SK-N-SH (cell line): ENCODE data around the gene NETO2. TPM values are rescaled to one million over a fixed set of nuclear protein-coding genes. Genes with fewer than 3 reads are reported as not detected.

Source experiments
- CTCF ChIA-PET: fragments of 300-600, 350-600 bp; formaldehyde crosslinking; extraction: SDS; loops from one replicate; lab custom pipeline; 2021; lab: Yijun Ruan, JAX
- POLR2A ChIA-PET: fragments of 350-600 bp; sonication (Branson Sonifier 250); formaldehyde crosslinking; extraction: SDS; loops from one replicate; lab custom pipeline; 2020; ENCODE audit warnings: antibody characterized with exemption, inconsistent platforms; lab: Yijun Ruan, JAX
- DNase-seq: peaks from one replicate; pipeline ENCODE4 v3.0.0; 2012
- H2AFZ ChIP-seq: fragments of 200-600 bp; sonication (generic); 2 replicates; pipeline ENCODE4 v1.8.1; 2016; ENCODE audit warnings: antibody characterized with exemption, mild to moderate bottlenecking, low read depth
- H3F3A ChIP-seq: fragments of 200-600 bp; sonication (generic); replicated peaks from 2 replicates; pipeline ENCODE3; 2016; ENCODE audit warnings: antibody characterized with exemption, mild to moderate bottlenecking; ENCODE audit not compliant: insufficient read depth
- H3K27ac ChIP-seq, 2 experiments: fragments of 200-500 bp in 1 of 2; fragments of 200-600 bp in 1 of 2; sonication (Bioruptor generic) in 1 of 2; sonication (generic), shearing (Covaris generic) in 1 of 2; 2 replicates each; pipeline versions ENCODE4 v1.5.1 to v1.6.1; 2014 to 2016; ENCODE audit warnings: low read depth in 2 of 2, inconsistent platforms in 1 of 2, low read length in 1 of 2, mild to moderate bottlenecking in 1 of 2, mixed read lengths in 1 of 2
- H3K27me3 ChIP-seq: fragments of 200-600 bp; sonication (generic), shearing (Covaris generic); 2 replicates; pipeline ENCODE4 v1.6.1; 2016; ENCODE audit warnings: mixed run types; ENCODE audit not compliant: insufficient read depth
- H3K36me3 ChIP-seq, 2 experiments: fragments of 200-500 bp in 1 of 2; fragments of 200-600 bp in 1 of 2; sonication (Bioruptor generic) in 1 of 2; sonication (generic) in 1 of 2; replicated peaks in 1 of 2; 2 replicates each; pipeline versions ENCODE3 to v1.5.1; 2014 to 2016; ENCODE audit warnings: low read length in 1 of 2, mild to moderate bottlenecking in 1 of 2; ENCODE audit not compliant: insufficient read depth in 2 of 2, control insufficient read depth in 1 of 2
- H3K4me1 ChIP-seq, 2 experiments: fragments of 200-500 bp in 1 of 2; fragments of 200-600 bp in 1 of 2; sonication (Bioruptor generic) in 1 of 2; sonication (generic), shearing (Covaris generic) in 1 of 2; 2 replicates each; pipeline versions ENCODE4 v1.5.1 to v1.6.1; 2014 to 2016; ENCODE audit warnings: low read depth in 1 of 2, low read length in 1 of 2, mixed run types in 1 of 2; ENCODE audit not compliant: insufficient read depth in 2 of 2, control insufficient read depth in 1 of 2
- H3K4me2 ChIP-seq: fragments of 200-600 bp; sonication (generic), shearing (Covaris generic); 2 replicates; pipeline ENCODE4 v1.6.1; 2017; ENCODE audit warnings: mixed run types
- H3K4me3 ChIP-seq, 2 experiments: fragments of 200-500 bp in 1 of 2; fragments of 200-600 bp in 1 of 2; sonication (Bioruptor generic) in 1 of 2; sonication (generic), shearing (Covaris generic) in 1 of 2; 2 replicates each; pipeline versions ENCODE4 v1.5.1 to v1.8.1; 2014 to 2016; ENCODE audit warnings: low read depth in 2 of 2, inconsistent platforms in 1 of 2, low read length in 1 of 2, mild to moderate bottlenecking in 1 of 2, mixed read lengths in 1 of 2, moderate library complexity in 1 of 2
- H3K79me2 ChIP-seq: fragments of 200-600 bp; sonication (generic); 2 replicates; pipeline ENCODE4 v1.8.1; 2017; ENCODE audit warnings: mild to moderate bottlenecking; ENCODE audit not compliant: insufficient read depth
- H3K9ac ChIP-seq: fragments of 200-600 bp; sonication (generic); 2 replicates; pipeline ENCODE4 v1.6.1; 2017; ENCODE audit warnings: mixed run types
- H3K9me2 ChIP-seq: fragments of 200-600 bp; sonication (generic); 2 replicates; pipeline ENCODE4 v1.6.1; 2017; ENCODE audit warnings: mixed run types
- H3K9me3 ChIP-seq: fragments of 200-600 bp; sonication (generic); 2 replicates; pipeline ENCODE4 v1.6.1; 2017; ENCODE audit warnings: mixed run types, mild to moderate bottlenecking, moderate library complexity
- H4K20me1 ChIP-seq: fragments of 200-600 bp; sonication (generic); 2 replicates; pipeline ENCODE4 v1.6.1; 2017; ENCODE audit warnings: mild to moderate bottlenecking, mixed run types; ENCODE audit not compliant: insufficient read depth
- CHD2 ChIP-seq: fragments of 150-350 bp; IDR thresholded peaks from 2 replicates; pipeline ENCODE4 v1.6.1; 2018; ENCODE audit warnings: low read length; ENCODE audit not compliant: partially characterized antibody
- EP300 ChIP-seq, 2 experiments: IDR thresholded peaks; 2 replicates each; pipeline versions ENCODE4 v1.4.0 to v1.6.1; 2012; ENCODE audit warnings: borderline replicate concordance in 1 of 2, low read depth in 1 of 2, low read length in 1 of 2
- EZH2phosphoT487 ChIP-seq: fragments of 200-600 bp; sonication (generic); IDR thresholded peaks from 2 replicates; pipeline ENCODE4 v1.6.1; 2017; ENCODE audit warnings: low read depth, mixed run types, mild to moderate bottlenecking, antibody characterized with exemption, moderate library complexity, borderline replicate concordance
- FOSL2 ChIP-seq: IDR thresholded peaks from 2 replicates; pipeline ENCODE4 v1.4.0; 2012; ENCODE audit warnings: low read depth, mild to moderate bottlenecking, moderate library complexity, borderline replicate concordance
- GATA2 ChIP-seq: sonication (generic); formaldehyde crosslinking; IDR thresholded peaks from 2 replicates; pipeline ENCODE4 v1.5.0; 2020; ENCODE audit warnings: mild to moderate bottlenecking, missing genetic modification reagents
- JUND ChIP-seq: IDR thresholded peaks from 2 replicates; pipeline ENCODE4 v1.4.0; 2012
- MEF2A ChIP-seq: IDR thresholded peaks from 2 replicates; pipeline ENCODE4 v1.4.0; 2012; ENCODE audit warnings: low read depth, borderline replicate concordance
- NFIC ChIP-seq: IDR thresholded peaks from 2 replicates; pipeline ENCODE4 v1.4.0; 2012; ENCODE audit warnings: borderline replicate concordance
- RFX5 ChIP-seq: IDR thresholded peaks from 2 replicates; pipeline ENCODE4 v1.6.1; 2012; ENCODE audit warnings: mild to moderate bottlenecking, improper control_type of control experiment, low read length
- RXRA ChIP-seq: IDR thresholded peaks from 2 replicates; pipeline ENCODE4 v1.4.0; 2012; ENCODE audit warnings: low read depth, mild to moderate bottlenecking, borderline replicate concordance
- SIN3A ChIP-seq: IDR thresholded peaks from 2 replicates; pipeline ENCODE4 v1.6.1; 2012; ENCODE audit warnings: low read depth, mild to moderate bottlenecking, low read length, moderate library complexity, borderline replicate concordance
- SMC3 ChIP-seq: IDR thresholded peaks from 2 replicates; pipeline ENCODE4 v1.6.1; 2012; ENCODE audit warnings: low read depth, low read length, improper control_type of control experiment
- TAF1 ChIP-seq: IDR thresholded peaks from 2 replicates; pipeline ENCODE4 v1.6.1; 2012; ENCODE audit warnings: low read depth, mild to moderate bottlenecking, low read length, moderate library complexity, borderline replicate concordance
- TCF12 ChIP-seq: IDR thresholded peaks from 2 replicates; pipeline ENCODE4 v1.4.0; 2012
- USF2 ChIP-seq: fragments of 150-350 bp; IDR thresholded peaks from 2 replicates; pipeline ENCODE4 v1.6.1; 2017; ENCODE audit warnings: antibody characterized with exemption, low read length, low read depth, borderline replicate concordance
- YY1 ChIP-seq: IDR thresholded peaks from 2 replicates; pipeline ENCODE4 v1.4.0; 2012; ENCODE audit warnings: low read depth, mild to moderate bottlenecking
- ZBTB33 ChIP-seq: IDR thresholded peaks from 2 replicates; pipeline ENCODE4 v1.4.0; 2012; ENCODE audit warnings: low read depth, borderline replicate concordance
- WGBS: methylation state at CpG from one replicate; pipeline ENCODE4 v1.1.6; 2017; ENCODE audit warnings: low lambda C conversion rate; 5-methylcytosine and 5-hydroxymethylcytosine counted together
- polyA plus RNA-seq, 3 experiments: library from polyadenylated mRNA; depleted of rRNA; stranded (reverse); fragments of >200 nt; gene quantifications; 2 replicates each; pipeline ENCODE4 v1.2.3, GENCODE V29; 2012
- TF ChIP-seq, protein P1 (sequence below): IDR thresholded peaks from 2 replicates; pipeline ENCODE4 v1.6.1; 2012; ENCODE audit warnings: mild to moderate bottlenecking, low read depth, low read length, moderate library complexity

NETO2 gene
- polyA plus RNA-seq, 1 of the 3 experiments (the other 2 are of a cell fraction) = 48.8 TPM

GRCh38 chr16:47139561-47140185, 4.1 kb downstream of the NETO2 start:
- no peaks in the 10 kb centered on the region for H3K27me3 ChIP-seq
- no peak for TF ChIP-seq ZBTB33
- TF ChIP-seq, protein P1, sequence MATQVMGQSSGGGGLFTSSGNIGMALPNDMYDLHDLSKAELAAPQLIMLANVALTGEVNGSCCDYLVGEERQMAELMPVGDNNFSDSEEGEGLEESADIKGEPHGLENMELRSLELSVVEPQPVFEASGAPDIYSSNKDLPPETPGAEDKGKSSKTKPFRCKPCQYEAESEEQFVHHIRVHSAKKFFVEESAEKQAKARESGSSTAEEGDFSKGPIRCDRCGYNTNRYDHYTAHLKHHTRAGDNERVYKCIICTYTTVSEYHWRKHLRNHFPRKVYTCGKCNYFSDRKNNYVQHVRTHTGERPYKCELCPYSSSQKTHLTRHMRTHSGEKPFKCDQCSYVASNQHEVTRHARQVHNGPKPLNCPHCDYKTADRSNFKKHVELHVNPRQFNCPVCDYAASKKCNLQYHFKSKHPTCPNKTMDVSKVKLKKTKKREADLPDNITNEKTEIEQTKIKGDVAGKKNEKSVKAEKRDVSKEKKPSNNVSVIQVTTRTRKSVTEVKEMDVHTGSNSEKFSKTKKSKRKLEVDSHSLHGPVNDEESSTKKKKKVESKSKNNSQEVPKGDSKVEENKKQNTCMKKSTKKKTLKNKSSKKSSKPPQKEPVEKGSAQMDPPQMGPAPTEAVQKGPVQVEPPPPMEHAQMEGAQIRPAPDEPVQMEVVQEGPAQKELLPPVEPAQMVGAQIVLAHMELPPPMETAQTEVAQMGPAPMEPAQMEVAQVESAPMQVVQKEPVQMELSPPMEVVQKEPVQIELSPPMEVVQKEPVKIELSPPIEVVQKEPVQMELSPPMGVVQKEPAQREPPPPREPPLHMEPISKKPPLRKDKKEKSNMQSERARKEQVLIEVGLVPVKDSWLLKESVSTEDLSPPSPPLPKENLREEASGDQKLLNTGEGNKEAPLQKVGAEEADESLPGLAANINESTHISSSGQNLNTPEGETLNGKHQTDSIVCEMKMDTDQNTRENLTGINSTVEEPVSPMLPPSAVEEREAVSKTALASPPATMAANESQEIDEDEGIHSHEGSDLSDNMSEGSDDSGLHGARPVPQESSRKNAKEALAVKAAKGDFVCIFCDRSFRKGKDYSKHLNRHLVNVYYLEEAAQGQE = no peak
- TF ChIP-seq GATA2 = no peak
- no peak for TF ChIP-seq CHD2
- no peak for TF ChIP-seq FOSL2
- TF ChIP-seq EZH2phosphoT487 = no peak
- no peak for TF ChIP-seq SMC3
- no peak for TF ChIP-seq NFIC
- TF ChIP-seq USF2 = no peak
- no peak for TF ChIP-seq MEF2A
- no peak for TF ChIP-seq EP300 (IDR thresholded peaks at IDR 0.05; ENCODE audit: borderline replicate concordance in 1 of 2, low read depth in 1 of 2, low read length in 1 of 2)
- no peak for TF ChIP-seq RXRA
- TF ChIP-seq RFX5 = no peak
- no peak for TF ChIP-seq TCF12
- no peak for TF ChIP-seq YY1
- TF ChIP-seq TAF1 = no peak
- no peak for TF ChIP-seq SIN3A
- TF ChIP-seq JUND = no peak
- no peak overlapping the region for H2AFZ ChIP-seq
- no peak overlapping the region for H3K27ac ChIP-seq
- no peaks in the 10 kb centered on the region for H3K36me3 ChIP-seq
- no peaks in the 10 kb centered on the region for H3K9me3 ChIP-seq
- no peak overlapping the region for H3K4me2 ChIP-seq
- peaks cover 19% of the 10 kb centered on the region for H3F3A ChIP-seq
- no peak overlapping the region for H3K9ac ChIP-seq
- H3K79me2 ChIP-seq = peaks cover 79% of the 10 kb centered on the region
- WGBS = 82% methylated on average over 3 of the region's 3 CpGs
- no peak for DNase-seq
- H4K20me1 ChIP-seq = no peaks in the 10 kb centered on the region
- ChIA-PET POLR2A (no interaction called here), CTCF (interaction anchor here (1.5 kb wide), 1 partner anchor 102 kb away, joined by 5 read pairs; no protein-coding TSS in a partner anchor)
- peaks cover 13 to 15% of the 10 kb centered on the region in 2 experiments for H3K4me1 ChIP-seq
- H3K4me3 ChIP-seq = no peak overlapping the region
- no peaks in the 10 kb centered on the region for H3K9me2 ChIP-seq
